ENCODE results near the gene KCNN1. TPM values are rescaled to one million over a fixed set of nuclear protein-coding genes. Genes with fewer than 3 reads are reported as not detected.

Gene KCNN1
- polyA plus RNA-seq, 3 donors: not detected

DNA sequence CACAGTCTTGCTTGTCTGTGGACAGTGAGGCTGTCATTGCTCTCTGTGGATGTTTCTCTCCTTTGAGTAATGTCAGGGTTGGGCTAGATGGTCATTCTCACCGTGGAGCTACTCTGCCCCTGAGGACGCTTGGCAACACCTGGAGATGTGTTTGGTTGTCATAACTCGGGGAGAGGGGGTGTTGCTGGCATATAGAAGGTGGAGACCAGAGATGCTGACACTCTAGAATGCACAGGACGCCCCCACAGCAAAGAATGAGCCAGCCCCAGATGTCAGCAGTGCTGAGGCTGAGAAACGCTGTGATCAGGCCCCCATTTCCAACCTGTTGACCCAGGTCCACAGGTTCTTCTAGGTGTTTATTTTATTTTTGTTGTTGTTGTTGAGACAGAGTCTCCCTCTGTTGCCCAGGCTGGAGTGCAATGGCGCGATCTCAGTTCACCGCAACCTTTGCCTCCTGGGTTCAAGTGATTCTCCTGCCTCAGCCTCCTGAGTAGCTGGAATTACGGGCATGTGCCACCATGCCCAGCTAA is 29.5 kb upstream of the KCNN1 start:
- peaks cover 9% of the 10 kb centered on the region for H3K79me2 ChIP-seq (ENCODE audit: insufficient read depth, low read length)
- peak overlapping the region in 2 of 7 donors; percentile 35 to 71 for H3K27ac Mint-ChIP-seq
- peaks cover 12% of the 10 kb centered on the region for H3K4me1 Mint-ChIP-seq
- H3K4me2 ChIP-seq (replicated peaks; ENCODE audit: extremely low read depth, low read length, poor library complexity, severe bottlenecking): no peak overlapping the region
- H3K9ac ChIP-seq (ENCODE audit: insufficient read depth, low read length, poor library complexity, severe bottlenecking): no peak overlapping the region
- peaks cover 9 to 13% of the 10 kb centered on the region in 2 donors for H3K4me1 ChIP-seq (ENCODE audit: control insufficient read depth in 1 of 2, insufficient read depth in 2 of 2, low read length in 2 of 2)
- H3K27ac ChIP-seq (ENCODE audit: low read depth in 1 of 2, low read length in 2 of 2): no peak overlapping the region
- no peak overlapping the region for H3K4me3 Mint-ChIP-seq
- no peak overlapping the region for H3K4me3 ChIP-seq (replicated peaks in 1 of 3; ENCODE audit: low read depth in 2 of 3, low read length in 3 of 3)
- no peaks in the 10 kb centered on the region for H3K27me3 ChIP-seq (ENCODE audit: control insufficient read depth in 2 of 2, insufficient read depth in 2 of 2, low read length in 2 of 2)
- H4K20me1 ChIP-seq (ENCODE audit: insufficient read depth, low read length): no peaks in the 10 kb centered on the region
- peaks cover 11 to 18% of the 10 kb centered on the region in 2 donors for H3K36me3 ChIP-seq (replicated peaks in 1 of 2; ENCODE audit: control insufficient read depth in 1 of 2, insufficient read depth in 2 of 2, low read length in 2 of 2)
- intact Hi-C loops (cut with micrococcal nuclease): loop anchor here in 1 of 2 donors (5.0 kb wide), 1 partner anchor 120 kb away; no protein-coding TSS in a partner anchor
- WGBS (ENCODE audit: insufficient coverage): 95% methylated on average over 6 of the region's 9 CpGs
- H2AFZ ChIP-seq (ENCODE audit: insufficient read depth, low read depth, low read length, poor library complexity, severe bottlenecking): no peak overlapping the region
- H3K9me3 Mint-ChIP-seq: peaks cover 0 to 2% (median 0%) of the 10 kb centered on the region in 7 donors
- H3K27me3 Mint-ChIP-seq (ENCODE audit: low read depth in 3 of 3): peaks cover 0 to 3% (median 0%) of the 10 kb centered on the region in 3 donors
- H3K9me3 ChIP-seq (replicated peaks in 1 of 2; ENCODE audit: control insufficient read depth in 1 of 2, insufficient read depth in 1 of 2, low read length in 2 of 2): no peaks in the 10 kb centered on the region
- TF ChIP-seq, protein P1, sequence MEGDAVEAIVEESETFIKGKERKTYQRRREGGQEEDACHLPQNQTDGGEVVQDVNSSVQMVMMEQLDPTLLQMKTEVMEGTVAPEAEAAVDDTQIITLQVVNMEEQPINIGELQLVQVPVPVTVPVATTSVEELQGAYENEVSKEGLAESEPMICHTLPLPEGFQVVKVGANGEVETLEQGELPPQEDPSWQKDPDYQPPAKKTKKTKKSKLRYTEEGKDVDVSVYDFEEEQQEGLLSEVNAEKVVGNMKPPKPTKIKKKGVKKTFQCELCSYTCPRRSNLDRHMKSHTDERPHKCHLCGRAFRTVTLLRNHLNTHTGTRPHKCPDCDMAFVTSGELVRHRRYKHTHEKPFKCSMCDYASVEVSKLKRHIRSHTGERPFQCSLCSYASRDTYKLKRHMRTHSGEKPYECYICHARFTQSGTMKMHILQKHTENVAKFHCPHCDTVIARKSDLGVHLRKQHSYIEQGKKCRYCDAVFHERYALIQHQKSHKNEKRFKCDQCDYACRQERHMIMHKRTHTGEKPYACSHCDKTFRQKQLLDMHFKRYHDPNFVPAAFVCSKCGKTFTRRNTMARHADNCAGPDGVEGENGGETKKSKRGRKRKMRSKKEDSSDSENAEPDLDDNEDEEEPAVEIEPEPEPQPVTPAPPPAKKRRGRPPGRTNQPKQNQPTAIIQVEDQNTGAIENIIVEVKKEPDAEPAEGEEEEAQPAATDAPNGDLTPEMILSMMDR (IDR thresholded peaks at IDR 0.05): no peak
- DNase-seq: no peak
- H3K36me3 Mint-ChIP-seq: peaks cover 25 to 57% of the 10 kb centered on the region in 2 donors

DNA sequence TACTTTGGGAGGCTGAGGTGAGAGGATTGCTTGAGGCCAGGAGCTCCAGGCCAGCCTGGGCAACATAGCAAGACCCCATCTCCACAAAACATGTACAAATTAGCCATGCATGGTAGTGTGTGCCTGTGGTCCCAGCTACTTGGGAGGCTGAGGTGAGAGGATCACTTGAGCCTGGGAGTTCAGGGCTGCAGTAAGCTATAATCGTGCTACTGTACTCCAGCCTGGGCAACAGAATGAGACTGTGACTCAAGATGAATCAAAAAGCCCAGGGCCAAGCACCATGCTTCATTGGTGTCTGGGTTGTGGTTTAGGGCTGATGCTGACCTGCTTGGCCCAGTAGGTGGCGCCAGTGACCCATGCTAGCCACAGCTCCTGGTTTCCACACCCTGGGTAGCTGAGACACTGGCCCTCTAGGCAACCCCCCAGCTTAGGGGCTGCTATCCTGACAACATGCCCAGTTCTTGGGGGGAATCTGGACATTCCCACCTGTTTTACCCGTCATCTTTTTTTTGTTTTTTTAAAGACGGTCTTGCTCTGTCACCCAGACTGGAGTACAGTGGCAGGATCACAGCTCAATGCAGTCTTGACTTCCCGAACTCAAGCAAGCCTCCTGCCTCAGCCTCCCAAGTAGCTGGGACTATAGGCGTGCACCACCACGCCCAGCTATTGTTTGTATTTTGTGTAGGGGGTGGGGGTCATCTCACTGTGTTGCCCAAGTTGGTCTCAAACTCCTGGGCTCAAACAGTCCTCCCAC is 28.6 kb upstream of the KCNN1 start:
- H3K9me3 Mint-ChIP-seq: peaks cover 0 to 2% (median 0%) of the 10 kb centered on the region in 7 donors
- Histone ChIP-seq H4K20me1 (ENCODE audit: insufficient read depth, low read length) (no peaks in the 10 kb centered on the region), H3K9me3 (replicated peaks in 1 of 2; ENCODE audit: control insufficient read depth in 1 of 2, insufficient read depth in 1 of 2, low read length in 2 of 2) (no peaks in the 10 kb centered on the region), H3K9ac (ENCODE audit: insufficient read depth, low read length, poor library complexity, severe bottlenecking) (no peak overlapping the region), H3K36me3 (replicated peaks in 1 of 2; ENCODE audit: control insufficient read depth in 1 of 2, insufficient read depth in 2 of 2, low read length in 2 of 2) (peaks cover 16 to 21% of the 10 kb centered on the region in 2 donors), H3K27me3 (ENCODE audit: control insufficient read depth in 2 of 2, insufficient read depth in 2 of 2, low read length in 2 of 2) (no peaks in the 10 kb centered on the region), H3K4me1 (ENCODE audit: control insufficient read depth in 1 of 2, insufficient read depth in 2 of 2, low read length in 2 of 2) (peaks cover 6 to 8% of the 10 kb centered on the region in 2 donors), H2AFZ (ENCODE audit: insufficient read depth, low read depth, low read length, poor library complexity, severe bottlenecking) (no peak overlapping the region), H3K4me3 (replicated peaks in 1 of 3; ENCODE audit: low read depth in 2 of 3, low read length in 3 of 3) (no peak overlapping the region), H3K4me2 (replicated peaks; ENCODE audit: extremely low read depth, low read length, poor library complexity, severe bottlenecking) (no peak overlapping the region), H3K27ac (ENCODE audit: low read depth in 1 of 2, low read length in 2 of 2) (no peak overlapping the region), H3K79me2 (ENCODE audit: insufficient read depth, low read length) (peaks cover 5% of the 10 kb centered on the region)
- intact Hi-C loops (cut with micrococcal nuclease): loop anchor here (1.0 to 5.0 kb wide), 4 partner anchors 58 to 121 kb away; no protein-coding TSS in a partner anchor
- TF ChIP-seq, protein P1 (IDR thresholded peaks at IDR 0.05): peak; percentile 94
- peak; percentile 66 to 82 (median 77) for DNase-seq
- peaks cover 8% of the 10 kb centered on the region for H3K4me1 Mint-ChIP-seq
- H3K27ac Mint-ChIP-seq: peak overlapping the region in 1 of 7 donors; percentile 41
- no peak overlapping the region for H3K4me3 Mint-ChIP-seq
- peaks cover 0 to 3% (median 0%) of the 10 kb centered on the region in 3 donors for H3K27me3 Mint-ChIP-seq (ENCODE audit: low read depth in 3 of 3)
- H3K36me3 Mint-ChIP-seq: peaks cover 25 to 62% of the 10 kb centered on the region in 2 donors
- WGBS (ENCODE audit: insufficient coverage): 33% methylated on average over 4 of the region's 7 CpGs

Measured in CD14-positive monocyte (primary cell).